Measurements from ENCODE around the gene MCM9.

Gene MCM9

DNA sequence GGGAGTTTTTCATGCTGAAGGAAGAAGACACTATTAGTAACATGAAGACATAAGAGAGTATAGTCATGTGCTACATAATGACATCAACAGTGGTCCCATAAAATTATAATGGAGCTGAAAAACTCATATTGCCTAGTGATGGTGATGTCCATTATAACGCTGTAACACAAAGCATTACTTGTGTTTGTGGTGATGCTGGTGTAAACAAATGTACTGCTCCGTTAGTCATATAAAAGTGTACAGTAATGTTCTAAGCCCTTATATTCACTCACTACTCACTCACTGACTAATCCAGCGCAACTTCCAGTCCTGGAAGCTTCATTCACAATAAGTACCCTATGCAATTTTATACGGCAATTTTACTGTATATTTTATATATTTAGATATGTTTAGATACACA lies 67.8 kb downstream of the MCM9 start:
- Histone ChIP-seq H3K9ac (ENCODE audit: insufficient read length, low read depth) (no peak overlapping the region), H3K4me3 (ENCODE audit: insufficient read length, low read depth) (no peak overlapping the region), H3K36me3 (ENCODE audit: insufficient read depth, insufficient read length, low read length) (no peaks in the 10 kb centered on the region), H3K27me3 (ENCODE audit: insufficient read depth, insufficient read length) (no peaks in the 10 kb centered on the region), H3K9me3 (ENCODE audit: insufficient read depth, low read length) (no peaks in the 10 kb centered on the region), H3K4me1 (ENCODE audit: insufficient read depth, insufficient read length) (no peaks in the 10 kb centered on the region)
- no peak for DNase-seq (ENCODE audit: low read depth, low spot score)
- no peak for TF ChIP-seq YY1 (IDR thresholded peaks at IDR 0.05; ENCODE audit: insufficient read depth, insufficient read length)
- no peak for TF ChIP-seq ZNF274 (IDR thresholded peaks at IDR 0.05; ENCODE audit: low read depth, low read length)
- TF ChIP-seq SUZ12 (IDR thresholded peaks at IDR 0.05; ENCODE audit: extremely low read depth, insufficient read depth, insufficient read length) = no peak

DNA sequence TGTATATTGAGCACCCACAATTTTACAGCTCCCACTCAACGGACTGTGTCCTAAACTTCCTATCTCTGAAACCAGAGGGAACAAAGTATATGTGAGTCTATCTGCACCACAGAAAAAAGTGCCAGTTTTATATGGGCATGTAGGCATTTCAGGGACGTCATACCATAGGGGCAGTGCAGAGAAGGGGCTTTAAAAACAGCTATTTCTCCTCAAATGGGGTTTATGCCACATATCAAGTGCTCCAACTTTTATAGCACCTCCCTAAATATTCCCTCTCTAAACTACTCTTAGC lies 69.9 kb downstream of the MCM9 start:
- Histone ChIP-seq H3K9ac (ENCODE audit: insufficient read length, low read depth) (no peak overlapping the region), H3K4me3 (ENCODE audit: insufficient read length, low read depth) (no peak overlapping the region), H3K9me3 (ENCODE audit: insufficient read depth, low read length) (no peaks in the 10 kb centered on the region), H3K27me3 (ENCODE audit: insufficient read depth, insufficient read length) (no peaks in the 10 kb centered on the region), H3K4me1 (ENCODE audit: insufficient read depth, insufficient read length) (no peaks in the 10 kb centered on the region), H3K36me3 (ENCODE audit: insufficient read depth, insufficient read length, low read length) (no peaks in the 10 kb centered on the region)
- TF ChIP-seq YY1 (IDR thresholded peaks at IDR 0.05; ENCODE audit: insufficient read depth, insufficient read length) = no peak
- no peak for TF ChIP-seq ZNF274 (IDR thresholded peaks at IDR 0.05; ENCODE audit: low read depth, low read length)
- TF ChIP-seq SUZ12 (IDR thresholded peaks at IDR 0.05; ENCODE audit: extremely low read depth, insufficient read depth, insufficient read length) = no peak
- DNase-seq (ENCODE audit: low read depth, low spot score) = no peak

DNA sequence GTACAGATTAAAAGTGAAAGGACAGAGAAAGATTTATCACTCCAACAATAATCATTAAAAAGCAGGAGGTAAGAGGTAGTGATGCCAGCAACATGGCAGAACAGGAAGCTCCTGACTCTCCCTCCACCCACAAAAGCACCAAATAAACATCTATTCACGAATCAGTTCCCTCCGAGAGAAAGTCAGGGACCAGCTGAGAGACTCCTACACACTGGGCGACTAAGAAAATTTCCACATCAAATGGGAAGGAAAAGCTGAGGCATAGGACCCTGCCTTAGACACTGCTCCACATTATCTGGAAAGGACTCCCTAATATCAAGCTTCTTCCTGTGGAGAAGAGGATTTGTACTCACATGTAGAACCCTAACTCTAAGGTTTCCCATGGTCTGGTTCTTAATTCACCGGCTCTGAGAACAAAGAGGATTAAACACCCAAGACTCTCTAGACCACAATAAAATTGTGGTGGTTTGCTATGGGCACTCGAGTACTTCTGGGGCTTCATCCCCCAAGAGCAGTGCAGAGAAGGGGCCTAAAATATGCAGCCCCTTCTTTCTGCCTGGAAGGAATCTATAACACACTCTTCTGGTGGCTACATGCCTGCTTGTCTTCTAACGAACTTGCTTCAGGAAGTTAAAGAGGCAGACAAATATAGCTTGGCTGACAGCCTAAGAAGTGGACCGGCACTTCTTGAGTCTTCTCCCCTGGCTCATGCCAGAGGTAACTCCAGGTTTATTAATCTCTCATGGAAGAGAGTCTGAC lies 70.4 kb downstream of the MCM9 start:
- Histone ChIP-seq H3K4me3 (ENCODE audit: insufficient read length, low read depth) (no peak overlapping the region), H3K9me3 (ENCODE audit: insufficient read depth, low read length) (no peaks in the 10 kb centered on the region), H3K9ac (ENCODE audit: insufficient read length, low read depth) (no peak overlapping the region), H3K4me1 (ENCODE audit: insufficient read depth, insufficient read length) (no peaks in the 10 kb centered on the region), H3K27me3 (ENCODE audit: insufficient read depth, insufficient read length) (no peaks in the 10 kb centered on the region), H3K36me3 (ENCODE audit: insufficient read depth, insufficient read length, low read length) (no peaks in the 10 kb centered on the region)
- DNase-seq (ENCODE audit: low read depth, low spot score) = no peak
- no peak for TF ChIP-seq YY1 (IDR thresholded peaks at IDR 0.05; ENCODE audit: insufficient read depth, insufficient read length)
- no peak for TF ChIP-seq ZNF274 (IDR thresholded peaks at IDR 0.05; ENCODE audit: low read depth, low read length)
- TF ChIP-seq SUZ12 (IDR thresholded peaks at IDR 0.05; ENCODE audit: extremely low read depth, insufficient read depth, insufficient read length) = no peak

DNA sequence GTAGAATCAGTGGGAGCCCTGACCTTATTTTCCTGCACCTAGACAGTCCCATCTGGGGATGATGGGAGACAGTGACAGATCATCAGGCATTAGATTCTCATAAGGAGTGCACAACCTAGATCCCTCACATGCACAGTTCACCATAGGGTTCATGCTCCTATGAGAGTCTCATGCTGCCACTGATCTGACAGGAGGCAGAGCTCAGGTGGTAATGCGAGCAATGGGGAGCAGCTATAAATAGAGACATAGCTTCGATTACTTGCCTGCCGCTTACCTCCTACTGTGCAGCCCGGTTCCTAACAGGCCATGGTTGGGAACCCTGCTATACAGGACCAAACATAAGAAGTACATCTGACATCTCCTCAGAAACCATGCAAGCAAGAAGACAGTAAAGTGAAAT lies 72.5 kb downstream of the MCM9 start:
- Histone ChIP-seq H3K9me3 (ENCODE audit: insufficient read depth, low read length) (no peaks in the 10 kb centered on the region), H3K9ac (ENCODE audit: insufficient read length, low read depth) (no peak overlapping the region), H3K4me1 (ENCODE audit: insufficient read depth, insufficient read length) (no peaks in the 10 kb centered on the region), H3K27me3 (ENCODE audit: insufficient read depth, insufficient read length) (no peaks in the 10 kb centered on the region), H3K4me3 (ENCODE audit: insufficient read length, low read depth) (no peak overlapping the region), H3K36me3 (ENCODE audit: insufficient read depth, insufficient read length, low read length) (no peaks in the 10 kb centered on the region)
- TF ChIP-seq YY1 (IDR thresholded peaks at IDR 0.05; ENCODE audit: insufficient read depth, insufficient read length) (no peak), SUZ12 (IDR thresholded peaks at IDR 0.05; ENCODE audit: extremely low read depth, insufficient read depth, insufficient read length) (no peak), ZNF274 (IDR thresholded peaks at IDR 0.05; ENCODE audit: low read depth, low read length) (no peak)
- no peak for DNase-seq (ENCODE audit: low read depth, low spot score)

DNA sequence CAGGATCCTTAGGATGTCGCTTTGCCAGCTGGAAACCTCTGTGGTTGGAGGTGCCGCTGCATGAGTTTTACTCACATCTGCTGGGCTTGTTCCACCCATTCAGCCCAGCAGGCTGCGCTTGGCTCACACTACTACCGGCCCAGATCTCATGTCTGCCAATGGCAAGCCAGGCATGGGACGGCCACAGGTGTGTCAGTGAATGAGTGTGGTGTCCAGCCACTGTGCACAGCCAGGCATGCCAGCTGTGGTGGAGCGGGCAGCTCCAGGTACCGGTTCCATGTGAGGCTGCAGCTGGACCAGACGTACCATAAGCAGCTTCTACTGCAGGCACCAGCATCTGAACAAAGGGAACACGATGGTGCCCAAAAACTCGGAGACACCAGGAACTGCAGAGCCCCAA lies 74.1 kb downstream of the MCM9 start:
- Histone ChIP-seq H3K9me3 (ENCODE audit: insufficient read depth, low read length) (no peaks in the 10 kb centered on the region), H3K4me1 (ENCODE audit: insufficient read depth, insufficient read length) (no peaks in the 10 kb centered on the region), H3K9ac (ENCODE audit: insufficient read length, low read depth) (no peak overlapping the region), H3K27me3 (ENCODE audit: insufficient read depth, insufficient read length) (no peaks in the 10 kb centered on the region), H3K4me3 (ENCODE audit: insufficient read length, low read depth) (no peak overlapping the region), H3K36me3 (ENCODE audit: insufficient read depth, insufficient read length, low read length) (no peaks in the 10 kb centered on the region)
- TF ChIP-seq SUZ12 (IDR thresholded peaks at IDR 0.05; ENCODE audit: extremely low read depth, insufficient read depth, insufficient read length) (no peak), YY1 (IDR thresholded peaks at IDR 0.05; ENCODE audit: insufficient read depth, insufficient read length) (no peak), ZNF274 (IDR thresholded peaks at IDR 0.05; ENCODE audit: low read depth, low read length) (no peak)
- DNase-seq (ENCODE audit: low read depth, low spot score) = no peak

DNA sequence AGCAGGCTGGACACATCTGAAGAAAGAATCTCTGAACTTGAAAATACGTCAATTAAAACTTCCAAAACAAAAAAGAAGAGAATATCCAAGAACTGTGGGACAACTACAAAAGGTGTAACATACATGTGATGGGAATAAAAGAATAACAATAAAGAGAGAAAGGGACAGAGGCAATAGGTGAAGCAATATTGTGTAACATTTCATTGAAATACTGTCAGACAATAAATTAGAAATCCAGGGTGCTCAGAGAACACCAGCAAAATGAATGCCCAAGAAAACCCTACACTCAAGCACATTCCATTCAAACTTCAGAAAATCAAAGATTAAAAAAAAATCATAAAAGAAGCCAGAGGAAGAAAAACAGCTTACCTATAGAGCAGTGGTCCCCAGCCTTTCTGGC lies 74.6 kb downstream of the MCM9 start:
- Histone ChIP-seq H3K4me3 (ENCODE audit: insufficient read length, low read depth) (no peak overlapping the region), H3K4me1 (ENCODE audit: insufficient read depth, insufficient read length) (no peaks in the 10 kb centered on the region), H3K9ac (ENCODE audit: insufficient read length, low read depth) (no peak overlapping the region), H3K27me3 (ENCODE audit: insufficient read depth, insufficient read length) (no peaks in the 10 kb centered on the region), H3K36me3 (ENCODE audit: insufficient read depth, insufficient read length, low read length) (no peaks in the 10 kb centered on the region), H3K9me3 (ENCODE audit: insufficient read depth, low read length) (no peaks in the 10 kb centered on the region)
- no peak for DNase-seq (ENCODE audit: low read depth, low spot score)
- TF ChIP-seq SUZ12 (IDR thresholded peaks at IDR 0.05; ENCODE audit: extremely low read depth, insufficient read depth, insufficient read length) (no peak), YY1 (IDR thresholded peaks at IDR 0.05; ENCODE audit: insufficient read depth, insufficient read length) (no peak), ZNF274 (IDR thresholded peaks at IDR 0.05; ENCODE audit: low read depth, low read length) (no peak)

DNA sequence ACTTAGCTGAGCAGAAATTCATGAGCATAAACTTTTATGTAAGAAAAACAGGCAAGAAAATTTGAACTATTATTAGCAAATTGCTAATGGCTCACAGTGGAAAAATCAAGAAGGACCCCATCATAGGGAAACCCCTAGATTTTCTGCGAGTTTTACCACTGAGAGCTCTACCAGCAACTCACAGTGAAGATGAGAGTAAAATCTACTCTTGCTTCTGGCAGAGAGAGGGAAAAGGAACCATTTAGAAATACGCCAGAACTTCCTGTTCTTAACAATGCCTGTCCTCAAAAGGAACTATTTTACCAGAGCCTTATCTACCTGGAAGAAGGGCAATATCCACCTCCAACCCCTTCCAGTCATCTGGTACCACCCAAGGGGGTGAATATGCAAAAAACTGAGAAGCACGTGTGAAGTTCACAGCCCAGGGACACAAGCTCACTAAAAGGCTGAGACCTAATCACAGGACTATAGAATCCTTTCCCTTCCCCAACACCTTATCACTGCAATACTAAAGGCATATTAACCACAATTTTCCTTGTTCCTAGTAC lies 75.4 kb downstream of the MCM9 start:
- no peaks in the 10 kb centered on the region for H3K36me3 ChIP-seq (ENCODE audit: insufficient read depth, insufficient read length, low read length)
- H3K9me3 ChIP-seq (ENCODE audit: insufficient read depth, low read length) = no peaks in the 10 kb centered on the region
- no peak for DNase-seq (ENCODE audit: low read depth, low spot score)
- no peaks in the 10 kb centered on the region for H3K4me1 ChIP-seq (ENCODE audit: insufficient read depth, insufficient read length)
- TF ChIP-seq SUZ12 (IDR thresholded peaks at IDR 0.05; ENCODE audit: extremely low read depth, insufficient read depth, insufficient read length) = no peak
- TF ChIP-seq ZNF274 (IDR thresholded peaks at IDR 0.05; ENCODE audit: low read depth, low read length) = no peak
- TF ChIP-seq YY1 (IDR thresholded peaks at IDR 0.05; ENCODE audit: insufficient read depth, insufficient read length) = no peak
- no peak overlapping the region for H3K4me3 ChIP-seq (ENCODE audit: insufficient read length, low read depth)
- no peak overlapping the region for H3K9ac ChIP-seq (ENCODE audit: insufficient read length, low read depth)
- no peaks in the 10 kb centered on the region for H3K27me3 ChIP-seq (ENCODE audit: insufficient read depth, insufficient read length)
